GF-D8 (cell line): Measurements from ENCODE around the gene MARK2.

Experiments used
- DNase-seq: peaks from one replicate; lab custom pipeline; 2025; lab: John Stamatoyannopoulos, UW

The MARK2 gene

GRCh38 chr11:63829823-63830489, 9.0 kb upstream of the MARK2 start:
- no peak for DNase-seq

- DNase-seq: no peak
Observed at GRCh38 chr11:63831326-63831725, 7.6 kb upstream of the MARK2 start.

- no peak for DNase-seq
Observed at GRCh38 chr11:63832336-63832735, 6.6 kb upstream of the MARK2 start.

- DNase-seq: no peak
Observed at GRCh38 chr11:63833048-63833447, 5.9 kb upstream of the MARK2 start.

- no peak for DNase-seq
Observed at GRCh38 chr11:63834535-63835157, 4.3 kb upstream of the MARK2 start.

- DNase-seq: no peak
Observed at GRCh38 chr11:63835158-63835545, 3.8 kb upstream of the MARK2 start.

- DNase-seq: no peak
Observed at GRCh38 chr11:63837027-63837688, 1.8 kb upstream of the MARK2 start.

- peak; percentile 32 for DNase-seq
Observed at GRCh38 chr11:63837739-63838138, 1.2 kb upstream of the MARK2 start.

GRCh38 chr11:63838150-63838677, 696 bp upstream of the MARK2 start:
- DNase-seq: no peak

- peak; percentile 23 for DNase-seq
Observed at GRCh38 chr11:63839508-63840355, 822 bp downstream of the MARK2 start.

GRCh38 chr11:63840356-63841060, 1.6 kb downstream of the MARK2 start:
- DNase-seq: no peak

GRCh38 chr11:63841554-63841953, 2.6 kb downstream of the MARK2 start:
- no peak for DNase-seq

GRCh38 chr11:63843041-63843440, 4.1 kb downstream of the MARK2 start:
- DNase-seq: no peak

GRCh38 chr11:63844836-63845235, 5.9 kb downstream of the MARK2 start:
- DNase-seq: no peak

- no peak for DNase-seq
Observed at GRCh38 chr11:63845303-63845702, 6.4 kb downstream of the MARK2 start.

- DNase-seq: no peak
Observed at GRCh38 chr11:63845911-63846310, 7.0 kb downstream of the MARK2 start.

- no peak for DNase-seq
Observed at GRCh38 chr11:63846897-63847296, 8.0 kb downstream of the MARK2 start.

GRCh38 chr11:63847363-63847762, 8.5 kb downstream of the MARK2 start:
- no peak for DNase-seq

GRCh38 chr11:63849691-63850090, 10.8 kb downstream of the MARK2 start:
- no peak for DNase-seq

GRCh38 chr11:63850920-63851319, 12.0 kb downstream of the MARK2 start:
- DNase-seq: no peak

- no peak for DNase-seq
Observed at GRCh38 chr11:63851364-63851763, 12.5 kb downstream of the MARK2 start.

GRCh38 chr11:63853476-63853875, 14.6 kb downstream of the MARK2 start:
- DNase-seq: no peak
